Tibial nerve (tissue), 4 donors: Measurements from ENCODE around the gene CGREF1. TPM values are rescaled to one million over a fixed set of nuclear protein-coding genes. Genes with fewer than 3 reads are reported as not detected.

Source experiments
- DNase-seq, 2 donors: peaks; one replicate each; pipeline ENCODE4 v3.0.0-alpha.2; 2019; ENCODE audit warnings: low spot score in 2 of 2
- H3K27ac ChIP-seq, 4 donors: fragments of 200-600 bp; sonication (generic) in 3 of 4; one replicate each; pipeline ENCODE4 v1.5.1; 2017 to 2019; ENCODE audit warnings: mild to moderate bottlenecking in 1 of 4
- H3K27me3 ChIP-seq, 2 donors: fragments of 200-600 bp; sonication (generic) in 1 of 2; one replicate each; pipeline versions ENCODE4 v1.5.1 to v1.6.0; 2017 to 2019
- H3K36me3 ChIP-seq, 3 donors: fragments of 200-600 bp; sonication (generic); one replicate each; pipeline ENCODE4 v1.5.1; 2018 to 2019
- H3K4me1 ChIP-seq, 4 donors: fragments of 200-600 bp; sonication (generic) in 3 of 4; one replicate each; pipeline ENCODE4 v1.5.1; 2017 to 2019
- H3K4me3 ChIP-seq, 4 donors: fragments of 200-600 bp; sonication (generic) in 3 of 4; one replicate each; pipeline ENCODE4 v1.5.1; 2017 to 2019; ENCODE audit warnings: mild to moderate bottlenecking in 1 of 4, moderate library complexity in 1 of 4
- H3K9me3 ChIP-seq, 4 donors: fragments of 200-600 bp; sonication (generic) in 3 of 4; one replicate each; pipeline ENCODE4 v1.5.1; 2017 to 2019
- EP300 ChIP-seq, 2 donors: sonication (generic); formaldehyde crosslinking; IDR thresholded peaks; one replicate each; pipeline ENCODE4 v1.6.1; 2017; ENCODE audit warnings: antibody characterized with exemption in 2 of 2, mild to moderate bottlenecking in 1 of 2
- POLR2A ChIP-seq, 2 donors: fragments of 450-650 bp; IDR thresholded peaks; one replicate each; pipeline ENCODE4 v1.6.1; 2017; ENCODE audit warnings: antibody characterized with exemption in 2 of 2, mild to moderate bottlenecking in 2 of 2, moderate library complexity in 2 of 2
- WGBS, 2 donors: methylation state at CpG; one replicate each; pipeline ENCODE4 v1.1.5; 2018; 5-methylcytosine and 5-hydroxymethylcytosine counted together
- total RNA-seq, 4 donors: library from RNA; depleted of rRNA; stranded (reverse); fragments of >200 nt; gene quantifications; one replicate each; pipeline ENCODE4 v1.1.0, GENCODE V29; 2016
- TF ChIP-seq, protein P1 (sequence below), 5 experiments: fragments of 200-600 bp in 3 of 5; fragments of 450-650 bp in 2 of 5; sonication (generic) in 3 of 5; IDR thresholded peaks; one replicate each; pipeline ENCODE4 v1.5.1; 2016 to 2019; ENCODE audit warnings: antibody characterized with exemption in 5 of 5, mild to moderate bottlenecking in 3 of 5, moderate library complexity in 2 of 5

Gene CGREF1
- total RNA-seq, 4 donors from 2014 or later = 2.8 to 15.9 (median 8.4) TPM

- DNase-seq = no peak
- Histone ChIP-seq H3K27ac (no peak overlapping the region), H3K27me3 (no peaks in the 10 kb centered on the region), H3K36me3 (peaks cover 0 to 5% (median 0%) of the 10 kb centered on the region in 3 donors), H3K9me3 (no peaks in the 10 kb centered on the region), H3K4me3 (no peak overlapping the region), H3K4me1 (peaks cover 0 to 12% (median 4%) of the 10 kb centered on the region in 4 donors)
- no peak for TF ChIP-seq POLR2A (IDR thresholded peaks at IDR 0.05)
- 71 to 85% methylated on average over 4 to 9 of the region's 10 CpGs for WGBS, 2 donors
These were observed 26.1 kb downstream of the CGREF1 start for GRCh38 chr2:27092696-27093429.

- H3K4me1 ChIP-seq = peaks cover 0 to 20% (median 7%) of the 10 kb centered on the region in 4 donors
- 65 to 71% methylated on average over 21 to 22 of the region's 25 CpGs for WGBS, 2 donors
- no peaks in the 10 kb centered on the region for H3K9me3 ChIP-seq
- no peaks in the 10 kb centered on the region for H3K27me3 ChIP-seq
- H3K4me3 ChIP-seq = no peak overlapping the region
- TF ChIP-seq POLR2A (IDR thresholded peaks at IDR 0.05) (no peak), EP300 (IDR thresholded peaks at IDR 0.05) (no peak)
- TF ChIP-seq, protein P1, sequence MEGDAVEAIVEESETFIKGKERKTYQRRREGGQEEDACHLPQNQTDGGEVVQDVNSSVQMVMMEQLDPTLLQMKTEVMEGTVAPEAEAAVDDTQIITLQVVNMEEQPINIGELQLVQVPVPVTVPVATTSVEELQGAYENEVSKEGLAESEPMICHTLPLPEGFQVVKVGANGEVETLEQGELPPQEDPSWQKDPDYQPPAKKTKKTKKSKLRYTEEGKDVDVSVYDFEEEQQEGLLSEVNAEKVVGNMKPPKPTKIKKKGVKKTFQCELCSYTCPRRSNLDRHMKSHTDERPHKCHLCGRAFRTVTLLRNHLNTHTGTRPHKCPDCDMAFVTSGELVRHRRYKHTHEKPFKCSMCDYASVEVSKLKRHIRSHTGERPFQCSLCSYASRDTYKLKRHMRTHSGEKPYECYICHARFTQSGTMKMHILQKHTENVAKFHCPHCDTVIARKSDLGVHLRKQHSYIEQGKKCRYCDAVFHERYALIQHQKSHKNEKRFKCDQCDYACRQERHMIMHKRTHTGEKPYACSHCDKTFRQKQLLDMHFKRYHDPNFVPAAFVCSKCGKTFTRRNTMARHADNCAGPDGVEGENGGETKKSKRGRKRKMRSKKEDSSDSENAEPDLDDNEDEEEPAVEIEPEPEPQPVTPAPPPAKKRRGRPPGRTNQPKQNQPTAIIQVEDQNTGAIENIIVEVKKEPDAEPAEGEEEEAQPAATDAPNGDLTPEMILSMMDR (IDR thresholded peaks at IDR 0.05) = no peak
- H3K27ac ChIP-seq = no peak overlapping the region
- peaks cover 0 to 5% (median 0%) of the 10 kb centered on the region in 3 donors for H3K36me3 ChIP-seq
- no peak for DNase-seq
These were observed 26.9 kb downstream of the CGREF1 start for GRCh38 chr2:27091746-27092695.

DNA sequence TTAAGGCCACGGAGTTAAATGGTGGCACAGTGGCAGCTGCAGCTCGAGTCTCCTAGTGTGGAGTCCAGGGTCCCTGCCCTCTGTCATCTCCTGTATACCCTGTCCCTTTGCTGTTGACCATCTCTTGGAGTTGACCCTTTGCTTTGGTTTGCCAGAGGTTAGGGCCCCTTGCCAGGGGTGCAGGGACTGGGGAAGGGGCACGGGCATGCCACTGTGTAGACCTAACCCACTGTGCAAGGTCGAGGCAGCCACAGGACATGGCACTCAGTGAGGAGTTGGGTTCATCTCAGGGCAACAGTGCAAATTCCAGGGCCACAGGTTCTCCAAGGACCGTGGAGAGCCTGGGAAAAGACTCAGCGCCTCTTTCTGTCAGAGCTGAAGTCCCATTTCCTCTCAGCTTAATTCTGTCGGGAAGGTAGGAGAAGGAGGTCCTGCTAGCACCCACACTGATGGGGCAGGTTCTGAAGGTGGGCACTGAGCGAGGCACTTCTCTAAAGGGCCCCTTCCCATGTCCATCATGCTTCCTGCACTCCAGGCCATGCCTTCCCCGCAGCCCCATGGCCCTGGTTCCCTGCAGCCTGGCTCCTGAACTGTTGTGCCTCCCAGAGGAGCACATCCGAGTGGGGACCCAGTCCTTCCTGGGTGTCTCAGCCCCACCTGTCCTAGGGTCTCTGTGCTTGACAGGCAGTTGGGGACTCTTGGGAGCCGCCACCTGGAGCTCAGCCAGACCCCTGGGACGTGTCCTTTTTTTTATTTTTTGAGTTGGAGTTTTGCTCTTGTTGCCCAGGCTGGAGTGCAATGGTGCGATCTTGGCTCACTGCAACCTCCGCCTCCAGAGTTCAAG, 29.6 kb downstream of the CGREF1 start:
- H3K36me3 ChIP-seq = peaks cover 0 to 5% (median 0%) of the 10 kb centered on the region in 3 donors
- no peak overlapping the region for H3K27ac ChIP-seq
- H3K4me1 ChIP-seq = peaks cover 0 to 22% (median 14%) of the 10 kb centered on the region in 4 donors
- TF ChIP-seq EP300 (IDR thresholded peaks at IDR 0.05) (no peak), POLR2A (IDR thresholded peaks at IDR 0.05) (no peak)
- TF ChIP-seq, protein P1 (IDR thresholded peaks at IDR 0.05) = no peak
- DNase-seq = no peak
- WGBS, 2 donors = 88 to 90% methylated on average over 14 of the region's 14 CpGs
- peak overlapping the region in 1 of 4 donors; percentile 2 for H3K4me3 ChIP-seq
- no peaks in the 10 kb centered on the region for H3K27me3 ChIP-seq
- H3K9me3 ChIP-seq = no peaks in the 10 kb centered on the region

GRCh38 chr2:27088634-27089033, 30.3 kb downstream of the CGREF1 start:
- 89 to 92% methylated on average over 6 of the region's 6 CpGs for WGBS, 2 donors
- Histone ChIP-seq H3K27me3 (no peaks in the 10 kb centered on the region), H3K27ac (no peak overlapping the region), H3K4me1 (peaks cover 0 to 22% (median 14%) of the 10 kb centered on the region in 4 donors), H3K4me3 (no peak overlapping the region), H3K9me3 (no peaks in the 10 kb centered on the region), H3K36me3 (peaks cover 0 to 6% (median 0%) of the 10 kb centered on the region in 3 donors)
- DNase-seq = no peak
- TF ChIP-seq EP300 (IDR thresholded peaks at IDR 0.05) (no peak), POLR2A (IDR thresholded peaks at IDR 0.05) (no peak)
- TF ChIP-seq, protein P1 (IDR thresholded peaks at IDR 0.05) = no peak

DNA sequence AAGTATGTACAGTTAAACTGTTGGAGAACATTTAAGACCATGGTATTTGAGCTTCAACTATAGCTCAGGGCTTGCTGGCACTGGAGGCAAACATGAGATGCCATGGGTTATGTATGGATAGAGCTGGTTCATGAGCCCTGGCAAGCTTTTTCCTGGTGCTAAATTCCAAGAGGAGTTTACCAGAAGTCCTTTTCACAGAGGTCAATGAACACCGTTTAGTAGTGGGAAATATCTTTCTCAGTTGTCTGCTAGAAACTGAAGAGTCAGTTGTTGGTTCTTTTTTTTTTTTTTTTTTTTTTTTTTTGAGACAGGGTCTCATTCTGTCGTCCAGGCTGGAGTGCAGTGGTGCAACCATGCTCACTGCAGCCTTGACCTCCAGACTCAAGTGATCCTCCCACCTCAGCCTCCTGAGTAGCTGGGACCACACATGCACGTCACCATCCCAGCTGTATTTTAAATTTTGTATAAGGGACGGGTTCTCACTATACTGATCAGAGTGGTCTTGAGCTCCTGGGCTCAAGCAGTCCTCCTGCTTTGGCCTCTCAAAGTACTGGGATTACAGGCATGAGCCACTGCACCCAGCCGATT, 31.0 kb downstream of the CGREF1 start:
- WGBS, 2 donors = 76 to 86% methylated on average over 5 of the region's 5 CpGs
- Histone ChIP-seq H3K27me3 (no peaks in the 10 kb centered on the region), H3K27ac (no peak overlapping the region), H3K4me3 (peak overlapping the region in 1 of 4 donors; percentile 82), H3K4me1 (peaks cover 0 to 22% (median 14%) of the 10 kb centered on the region in 4 donors), H3K36me3 (peaks cover 0 to 9% (median 0%) of the 10 kb centered on the region in 3 donors), H3K9me3 (no peaks in the 10 kb centered on the region)
- no peak for DNase-seq
- TF ChIP-seq POLR2A (IDR thresholded peaks at IDR 0.05) (no peak), EP300 (IDR thresholded peaks at IDR 0.05) (no peak)
- TF ChIP-seq, protein P1 (IDR thresholded peaks at IDR 0.05) = no peak
